GM19468 (cell line): ENCODE measurements around the gene ZNG1F.
"Not testable (repeated sequence)": the region's sequence is repeated elsewhere in the genome, so short reads cannot be mapped to it uniquely, and the experiment has no call there.

Source experiments
- ATAC-seq: cut with Tn5 transposase; IDR thresholded peaks from one replicate; pipeline ENCODE4 v1.9.1; 2021; ENCODE audit warnings: mild to moderate bottlenecking, moderate library complexity, moderate number of reproducible peaks; ENCODE audit not compliant: unreplicated experiment; ENCODE audit errors: extremely low read depth

Gene ZNG1F

DNA sequence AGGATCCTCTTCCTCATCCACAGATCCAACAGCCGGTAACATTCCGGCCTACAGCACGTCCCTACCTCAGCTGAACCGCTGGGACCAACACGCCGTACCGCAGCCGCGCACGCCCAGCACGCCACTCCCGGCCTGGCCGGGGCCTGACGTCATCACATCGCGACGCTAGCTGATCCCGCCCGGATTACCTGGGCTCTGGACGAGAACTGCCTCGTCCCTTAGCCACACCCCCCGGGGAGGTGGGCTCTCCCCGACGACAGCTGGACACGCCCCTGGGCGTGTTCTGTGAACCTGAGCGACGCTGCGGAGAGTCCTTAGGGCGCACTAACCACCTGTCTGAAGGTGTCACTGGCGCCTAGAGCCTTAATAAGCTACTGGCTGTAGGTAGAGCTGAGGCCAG is at the start of gene ZNG1F:
TSS of gene ZNG1F (minus strand) at position 101 of the 400 bp plus-strand sequence. CDS start at position 42, 59 bp downstream.
- not testable (repeated sequence) for ATAC-seq

- not testable (repeated sequence) for ATAC-seq
Observed at GRCh38 chr9:41237110-41237749, 48.1 kb upstream of the ZNG1F start.

- not testable (repeated sequence) for ATAC-seq
Observed at GRCh38 chr9:41236486-41237109, 47.5 kb upstream of the ZNG1F start.

DNA sequence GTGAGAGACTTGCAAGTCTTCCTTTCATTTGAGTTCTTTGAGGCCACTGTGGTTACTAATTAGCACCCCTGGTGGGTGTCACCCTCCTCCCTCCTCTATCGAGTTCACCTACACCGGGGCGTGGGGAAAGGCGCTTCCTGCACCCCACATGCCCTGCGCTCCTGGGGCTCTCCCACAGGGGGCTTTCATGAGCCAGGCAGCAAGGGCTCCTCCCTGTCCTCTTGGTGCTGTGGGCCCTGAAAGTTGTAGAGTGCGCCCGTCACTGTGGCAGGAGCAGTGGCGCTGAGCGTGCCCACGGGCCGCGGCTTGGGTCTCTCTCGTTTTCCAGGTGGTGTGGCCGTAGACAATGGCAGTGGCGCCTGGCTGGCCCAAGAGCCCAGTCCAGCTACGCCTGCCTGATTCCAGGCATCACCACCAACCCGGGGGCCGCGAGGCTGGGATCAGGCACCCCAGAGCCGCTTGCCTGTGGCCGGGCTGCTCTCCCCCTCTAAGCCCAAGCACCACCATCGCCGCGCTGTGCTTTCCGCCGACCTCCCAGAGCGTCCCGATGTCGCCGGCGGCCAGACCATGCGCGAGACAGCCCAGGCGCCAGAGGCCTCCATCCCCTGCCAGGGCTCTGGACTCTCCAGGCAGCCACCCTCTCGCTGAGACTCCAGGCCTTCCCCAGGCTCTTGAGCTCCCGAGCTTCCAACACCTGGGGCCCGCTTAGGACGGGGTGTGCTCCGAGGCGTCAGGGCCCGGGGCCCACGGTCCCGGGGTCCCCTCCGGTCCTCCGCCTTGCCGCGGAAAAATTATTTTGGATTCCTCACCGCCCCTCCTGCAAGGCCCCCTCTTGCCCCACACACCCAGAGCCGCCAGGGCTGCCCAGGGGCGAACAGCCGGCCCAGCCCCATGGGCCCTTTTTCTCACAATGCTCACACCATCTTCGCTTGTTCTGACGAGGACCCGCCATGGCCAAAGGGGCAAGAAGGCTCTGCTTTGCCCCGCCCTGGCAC is 46.0 kb upstream of the ZNG1F start:
- peak; percentile 100 for ATAC-seq

DNA sequence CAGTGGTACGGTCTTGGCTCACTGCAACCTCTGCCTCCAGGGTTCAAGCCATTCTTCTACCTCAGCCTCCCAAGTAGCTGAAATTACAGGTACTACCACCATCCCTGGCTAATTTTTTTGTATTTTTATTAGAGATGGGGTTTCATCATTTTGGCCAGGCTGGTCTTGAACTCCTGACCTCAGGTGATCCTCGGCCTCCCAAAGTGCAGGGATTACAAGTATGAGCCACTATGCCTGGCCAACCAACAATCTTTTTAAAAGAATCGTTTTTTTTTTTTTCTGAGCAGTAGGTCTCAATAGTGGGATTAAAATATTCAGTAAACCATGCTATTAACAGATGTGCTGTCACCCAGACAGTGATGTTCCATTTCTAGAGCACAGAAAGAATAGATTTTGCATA is 45.1 kb upstream of the ZNG1F start:
- not testable (repeated sequence) for ATAC-seq

- ATAC-seq = not testable (repeated sequence)
Observed at GRCh38 chr9:41232326-41232725, 43.2 kb upstream of the ZNG1F start.

GRCh38 chr9:41230418-41230817 is 41.3 kb upstream of the ZNG1F start:
- not testable (repeated sequence) for ATAC-seq

DNA sequence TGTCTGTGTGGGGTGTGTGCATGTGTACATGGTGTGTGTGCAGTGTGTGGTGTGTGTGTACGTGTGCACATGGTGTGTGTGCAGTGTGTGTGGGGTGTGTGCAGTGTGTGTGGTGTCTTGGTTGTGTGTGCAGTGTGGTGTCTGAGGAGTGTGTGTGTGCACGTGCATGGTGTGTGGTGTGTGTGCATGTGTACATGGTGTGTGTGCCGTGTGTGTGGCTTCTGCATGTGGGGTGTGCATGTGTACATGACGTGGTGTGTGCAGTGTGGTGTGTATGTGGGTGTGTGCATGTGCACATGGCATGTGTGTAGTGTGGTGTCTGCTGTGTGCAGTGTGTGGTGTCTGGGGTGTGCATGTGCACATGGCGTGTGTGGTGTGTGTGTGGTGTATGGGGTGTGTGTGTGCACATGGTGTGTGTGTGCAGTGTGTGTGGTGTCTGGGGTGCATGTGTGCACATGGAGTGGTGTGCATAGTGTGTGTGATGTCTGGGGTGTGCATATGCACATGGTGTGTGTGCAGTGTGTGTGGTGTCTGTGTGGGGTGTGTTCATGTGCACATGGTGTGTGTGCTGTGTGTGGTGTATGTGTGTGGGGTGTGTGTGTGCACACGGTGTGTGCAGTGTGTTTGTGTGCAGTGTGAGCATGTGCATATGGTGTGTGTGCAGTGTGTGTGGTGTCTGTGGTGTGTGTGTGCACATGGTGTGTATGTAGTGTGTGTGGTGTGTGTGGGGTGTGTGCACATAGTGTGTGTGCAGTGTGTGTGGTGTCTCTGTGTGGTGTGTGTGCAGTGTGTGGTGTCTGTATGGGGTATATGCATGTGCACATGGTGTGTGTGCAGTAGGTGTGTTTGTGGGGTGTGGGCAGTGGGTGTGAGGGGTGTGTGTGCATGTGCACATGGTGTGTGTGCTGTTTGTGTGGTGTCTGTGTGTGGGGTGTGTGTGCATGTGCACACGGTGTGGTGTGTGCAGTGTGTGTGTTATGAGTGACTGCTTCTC is 40.6 kb upstream of the ZNG1F start:
- no peak for ATAC-seq

- not testable (repeated sequence) for ATAC-seq
Observed at GRCh38 chr9:41219831-41220230, 30.7 kb upstream of the ZNG1F start.

DNA sequence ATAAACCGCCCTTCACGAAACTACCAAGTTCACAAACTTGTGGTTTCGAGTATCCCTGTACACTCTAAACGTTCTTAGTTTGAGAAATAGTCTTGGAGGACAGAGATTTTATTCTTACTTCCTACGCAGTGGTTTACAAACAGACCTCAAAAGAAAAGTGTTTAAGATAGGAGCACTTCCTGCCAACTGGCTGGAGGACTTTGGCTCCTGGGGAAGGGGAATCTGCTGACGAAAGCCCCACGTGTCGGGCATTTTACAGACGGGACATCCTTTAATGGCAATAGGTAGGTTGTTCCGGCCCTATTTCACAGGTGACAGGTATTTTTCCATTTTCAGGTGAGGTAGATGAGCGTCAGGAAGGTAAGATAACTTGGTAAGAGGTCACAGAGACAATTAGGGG is 678 bp downstream of the ZNG1F start:
- ATAC-seq = not testable (repeated sequence)

DNA sequence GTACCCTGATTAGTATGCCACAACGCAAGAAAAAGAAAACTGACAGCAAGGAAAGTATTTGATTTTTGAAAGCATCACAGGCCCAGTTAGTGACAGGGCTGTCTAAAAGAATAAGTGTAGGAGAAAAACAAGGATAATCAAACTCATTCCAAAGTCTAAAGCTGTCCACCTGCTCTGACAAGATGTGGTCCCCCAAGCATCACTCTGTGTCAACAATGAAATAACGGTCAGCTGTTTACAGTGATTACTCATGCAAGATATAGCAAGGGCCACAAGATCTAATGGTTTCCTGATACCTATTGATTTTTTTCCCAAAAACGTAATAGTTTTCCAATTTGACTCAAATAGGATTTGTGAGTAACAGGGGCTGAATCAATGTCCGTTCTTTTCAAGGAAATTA is 14.1 kb downstream of the ZNG1F start:
- not testable (repeated sequence) for ATAC-seq

GRCh38 chr9:41150116-41150515 is 39.0 kb downstream of the ZNG1F start:
- ATAC-seq = not testable (repeated sequence)

- not testable (repeated sequence) for ATAC-seq
Observed at GRCh38 chr9:41141878-41142277, 47.2 kb downstream of the ZNG1F start.

GRCh38 chr9:41128581-41128980 is 60.5 kb downstream of the ZNG1F start, which contains the start of gene FOXD4L6:
TSS of gene FOXD4L6 (minus strand) at chr9:41128681. CDS start at chr9:41128383, 298 bp downstream.
- ATAC-seq = not testable (repeated sequence)

GRCh38 chr9:41126746-41127446 is 62.2 kb downstream of the ZNG1F start:
- ATAC-seq = not testable (repeated sequence)

- ATAC-seq = not testable (repeated sequence)
Observed at GRCh38 chr9:41125936-41126335, 63.2 kb downstream of the ZNG1F start.

- ATAC-seq = not testable (repeated sequence)
Observed at GRCh38 chr9:41125109-41125658, 63.9 kb downstream of the ZNG1F start.
